HCEC 1CT (cell line): ENCODE results near the gene CHCHD5.
A peak's percentile ranks its signal among the peaks of the same experiment; 100 is the strongest.
"Not testable (repeated sequence)": the region's sequence is repeated elsewhere in the genome, so short reads cannot be mapped to it uniquely, and the experiment has no call there.

ENCODE experiments used
- DNase-seq: peaks from one replicate; pipeline ENCODE4 v3.0.0-alpha.2; 2017

The CHCHD5 gene

GRCh38 chr2:112588611-112589045 is 4.2 kb downstream of the CHCHD5 start:
- DNase-seq: no peak

GRCh38 chr2:112591413-112591812 is 7.0 kb downstream of the CHCHD5 start:
- no peak for DNase-seq

DNA sequence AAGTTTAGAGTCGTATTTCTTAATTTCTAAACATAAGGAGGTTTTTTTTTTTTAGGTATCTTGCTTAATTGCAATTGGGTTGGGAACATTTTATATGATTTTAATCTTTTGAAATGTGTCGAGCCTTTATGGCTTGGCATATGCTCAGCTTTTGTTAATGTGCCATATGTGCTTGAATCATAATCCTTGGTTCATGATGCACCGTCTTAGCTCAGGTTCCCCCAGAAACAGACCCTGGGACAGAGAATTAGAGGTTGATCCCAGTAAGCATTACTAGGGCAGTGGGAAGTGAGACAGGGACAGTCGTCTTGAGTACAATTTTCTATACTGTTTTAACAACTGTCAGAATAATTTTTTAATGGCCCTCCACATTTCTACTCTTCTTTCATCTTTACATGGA is 9.3 kb downstream of the CHCHD5 start:
- no peak for DNase-seq

DNA sequence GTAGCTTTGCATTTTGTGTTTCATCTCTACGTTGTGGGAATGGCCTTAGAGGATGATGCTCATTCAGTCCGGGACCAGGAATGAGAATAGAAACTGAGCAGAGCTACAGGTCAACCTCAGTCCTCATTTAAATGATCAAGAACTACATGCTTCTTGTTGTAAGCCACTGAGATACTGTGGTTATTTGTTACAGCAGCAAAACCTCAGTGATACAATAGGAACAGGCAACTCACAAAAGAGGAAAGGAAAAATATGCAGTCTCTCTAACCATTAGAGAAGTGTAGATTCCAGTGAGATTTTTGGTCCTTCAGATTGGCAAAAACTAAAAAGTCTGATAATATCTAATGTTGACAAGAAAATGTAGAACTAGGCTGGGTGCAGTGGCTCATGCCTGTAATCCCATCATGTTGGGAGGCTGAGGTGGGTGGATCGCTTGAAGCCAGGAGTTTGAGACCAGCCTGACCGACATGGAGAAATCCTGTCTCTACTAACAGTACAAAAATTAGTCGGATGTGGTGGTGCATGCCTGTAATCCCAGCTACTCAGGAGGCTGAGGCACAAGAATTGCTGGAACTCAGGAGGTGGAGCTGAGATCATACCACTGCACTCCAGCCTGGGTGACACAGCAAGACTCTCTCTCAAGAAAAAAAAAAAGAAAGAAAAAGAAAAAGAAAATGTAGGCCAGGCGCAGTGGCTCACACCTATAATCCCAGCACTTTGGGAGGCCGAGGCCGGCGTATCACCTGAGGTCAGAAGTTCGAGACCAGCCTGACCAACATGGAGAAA is 13.3 kb downstream of the CHCHD5 start:
- no peak for DNase-seq

DNA sequence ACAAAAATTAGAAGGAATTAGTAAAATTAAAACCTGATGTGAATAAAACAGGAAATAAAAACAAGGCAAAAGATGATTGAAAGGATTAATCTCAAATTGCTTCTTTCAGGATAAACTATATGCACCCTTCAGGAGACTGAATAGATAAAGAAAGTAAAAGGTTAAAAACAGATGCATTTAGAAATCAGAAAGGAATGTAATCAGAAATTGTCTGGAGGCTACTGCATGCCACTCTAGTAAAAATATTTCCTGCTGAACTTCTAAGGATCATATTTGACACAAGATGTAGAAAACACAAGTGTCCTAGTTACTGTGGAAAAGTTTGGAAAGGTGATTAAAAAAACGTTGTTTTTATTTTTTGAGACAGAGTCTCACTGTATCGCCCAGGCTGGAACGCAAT is 16.2 kb downstream of the CHCHD5 start:
- no peak for DNase-seq

GRCh38 chr2:112601754-112602153 is 17.3 kb downstream of the CHCHD5 start:
- DNase-seq: no peak

GRCh38 chr2:112602917-112603316 is 18.5 kb downstream of the CHCHD5 start:
- DNase-seq: no peak

GRCh38 chr2:112603731-112604130 is 19.3 kb downstream of the CHCHD5 start:
- DNase-seq: no peak

GRCh38 chr2:112604952-112605351 is 20.5 kb downstream of the CHCHD5 start:
- no peak for DNase-seq

DNA sequence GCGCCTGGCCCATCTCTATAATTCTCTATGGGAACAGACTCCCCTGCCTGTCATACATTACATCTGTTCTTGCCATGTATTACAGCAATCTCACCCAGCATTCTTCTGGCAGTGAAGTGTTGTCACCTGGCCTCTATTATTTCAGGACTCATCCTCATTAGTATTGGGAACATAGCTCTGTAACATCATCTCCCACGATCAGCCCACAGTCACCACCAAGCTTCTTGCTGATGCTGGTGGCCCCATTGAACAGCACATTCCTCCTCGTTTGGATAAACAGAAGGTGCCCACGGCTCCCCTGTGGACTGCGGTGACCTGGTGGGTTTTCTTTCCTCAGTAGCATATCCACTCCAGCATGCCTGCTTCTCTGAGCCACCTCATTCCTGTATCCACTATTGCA is 21.5 kb downstream of the CHCHD5 start:
- no peak for DNase-seq

DNA sequence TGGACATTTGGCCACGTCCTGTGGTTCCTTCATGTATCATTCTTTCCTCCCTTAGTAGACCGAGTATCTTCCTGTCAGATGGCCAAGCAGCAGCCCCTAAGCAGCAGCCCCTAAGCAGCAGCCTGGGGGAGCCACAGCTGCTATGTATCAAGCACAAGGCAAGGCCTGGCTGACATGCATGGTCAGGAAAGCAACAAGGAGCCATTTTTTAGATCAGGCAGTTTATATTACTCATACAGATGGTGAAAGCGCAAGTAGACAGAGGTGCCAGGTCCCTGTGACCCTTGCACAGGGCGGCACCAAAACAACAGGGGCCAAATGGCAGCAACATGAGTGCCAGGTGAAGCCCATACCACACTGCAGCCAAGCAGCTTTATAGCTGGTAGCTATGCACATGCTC is 22.1 kb downstream of the CHCHD5 start:
- DNase-seq: no peak

DNA sequence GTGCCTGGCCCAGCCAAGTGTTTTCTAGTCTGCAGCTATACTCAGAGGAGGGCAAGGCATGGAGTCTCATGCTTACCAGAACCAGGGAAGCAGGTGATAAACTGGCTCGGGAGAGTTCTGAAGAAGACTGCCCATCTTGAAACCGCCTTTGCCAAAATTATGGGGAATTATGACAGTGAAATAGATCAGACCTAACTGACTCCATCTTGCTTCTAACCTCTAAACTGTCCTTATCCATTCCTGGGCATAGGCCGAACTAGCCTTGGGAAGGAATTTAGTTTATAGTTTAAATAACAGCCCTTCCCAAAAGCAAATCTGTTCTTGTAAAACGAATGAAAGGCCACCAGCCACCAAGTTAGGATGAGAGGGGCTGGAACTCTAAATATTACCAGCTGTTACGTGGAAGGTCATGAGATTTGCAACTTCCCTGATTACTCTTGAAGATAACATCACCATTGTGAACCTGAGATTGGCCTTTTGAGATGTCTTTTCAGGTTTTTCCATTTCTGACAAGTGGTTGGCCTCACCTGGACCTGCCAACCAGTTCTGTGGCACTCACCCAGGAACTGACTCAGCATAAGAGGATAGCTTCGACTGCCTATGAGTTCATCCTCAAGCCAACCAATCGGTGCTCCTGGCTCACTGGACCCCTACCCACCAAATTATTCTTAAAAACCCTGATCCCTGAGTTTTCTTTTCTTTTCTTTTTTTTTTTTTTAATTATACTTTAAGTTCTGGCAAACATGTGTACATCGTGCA is 23.4 kb downstream of the CHCHD5 start:
- DNase-seq: no peak

DNA sequence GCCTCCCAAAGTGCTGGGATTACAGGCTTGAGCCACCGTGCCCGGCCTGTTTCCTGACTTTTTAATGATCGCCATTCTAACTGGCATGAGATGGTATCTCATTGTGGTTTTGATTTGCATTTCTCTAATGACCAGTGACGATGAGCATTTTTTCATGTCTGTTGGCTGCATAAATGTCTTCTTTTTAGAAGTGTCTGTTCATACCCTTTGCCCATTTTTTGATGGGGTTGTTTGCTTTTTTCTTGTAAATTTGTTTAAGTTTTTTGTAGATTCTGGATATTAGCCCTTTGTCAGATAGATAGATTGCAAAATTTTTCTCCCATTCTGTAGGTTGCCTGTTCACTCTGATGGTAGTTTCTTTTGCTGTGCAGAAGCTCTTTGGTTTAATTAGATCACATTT is 24.9 kb downstream of the CHCHD5 start:
- not testable (repeated sequence) for DNase-seq

- DNase-seq: not testable (repeated sequence)
These were observed 27.9 kb downstream of the CHCHD5 start for GRCh38 chr2:112612283-112612682.

DNA sequence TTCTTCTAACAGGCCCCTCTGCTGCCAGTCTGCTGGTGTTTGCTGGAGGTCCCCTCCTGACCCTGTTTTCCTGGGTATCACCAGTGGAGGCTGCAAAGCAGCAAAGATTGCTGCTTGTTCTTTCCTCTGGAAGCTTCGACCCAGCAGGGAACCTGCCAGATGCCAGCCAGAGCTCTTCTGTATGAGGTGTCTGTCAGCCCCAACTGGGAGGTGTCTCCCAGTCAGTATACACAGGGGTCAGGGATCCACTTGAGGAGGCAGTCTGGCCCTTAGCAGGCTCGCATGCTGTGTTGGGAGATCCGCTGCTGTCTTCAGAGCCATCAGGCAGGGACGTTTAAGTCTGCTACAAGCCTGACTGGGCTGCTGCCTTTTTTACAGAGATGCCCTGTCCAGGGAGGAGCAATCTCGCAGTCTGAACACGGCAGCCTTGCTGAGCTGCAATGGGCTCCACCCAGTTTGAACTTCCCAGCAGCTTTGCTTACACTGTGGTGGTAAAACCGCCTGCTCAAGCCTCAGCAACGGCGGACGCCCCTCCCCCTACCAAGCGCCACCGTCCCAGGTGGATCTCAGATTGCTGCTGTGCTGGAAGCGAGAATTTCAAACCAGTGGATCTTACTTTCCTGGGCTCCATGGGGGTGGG is 29.9 kb downstream of the CHCHD5 start:
- DNase-seq: no peak

- DNase-seq: no peak
These were observed 30.6 kb downstream of the CHCHD5 start for GRCh38 chr2:112615051-112615450.

DNA sequence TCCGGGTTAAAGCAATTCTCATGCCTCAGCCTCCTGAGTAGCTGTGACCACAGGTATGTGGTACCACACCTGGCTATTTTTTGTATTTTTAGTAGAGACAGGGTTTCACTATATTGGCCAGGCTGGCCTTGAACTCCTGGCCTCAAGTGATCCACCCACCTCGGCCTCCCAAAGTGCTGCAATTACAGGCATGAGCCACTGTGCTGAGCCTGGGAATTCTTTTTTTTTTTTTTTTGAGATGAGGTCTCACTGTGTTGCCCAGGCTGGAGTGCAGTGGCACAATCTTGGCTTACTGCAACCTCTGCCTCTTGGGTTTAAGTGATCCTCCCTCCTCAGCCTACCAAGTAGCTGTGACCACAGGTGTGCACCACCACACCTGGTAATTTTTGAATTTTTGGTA is 31.4 kb downstream of the CHCHD5 start:
- DNase-seq: not testable (repeated sequence)

GRCh38 chr2:112618383-112618782 is 34.0 kb downstream of the CHCHD5 start:
- no peak for DNase-seq

DNA sequence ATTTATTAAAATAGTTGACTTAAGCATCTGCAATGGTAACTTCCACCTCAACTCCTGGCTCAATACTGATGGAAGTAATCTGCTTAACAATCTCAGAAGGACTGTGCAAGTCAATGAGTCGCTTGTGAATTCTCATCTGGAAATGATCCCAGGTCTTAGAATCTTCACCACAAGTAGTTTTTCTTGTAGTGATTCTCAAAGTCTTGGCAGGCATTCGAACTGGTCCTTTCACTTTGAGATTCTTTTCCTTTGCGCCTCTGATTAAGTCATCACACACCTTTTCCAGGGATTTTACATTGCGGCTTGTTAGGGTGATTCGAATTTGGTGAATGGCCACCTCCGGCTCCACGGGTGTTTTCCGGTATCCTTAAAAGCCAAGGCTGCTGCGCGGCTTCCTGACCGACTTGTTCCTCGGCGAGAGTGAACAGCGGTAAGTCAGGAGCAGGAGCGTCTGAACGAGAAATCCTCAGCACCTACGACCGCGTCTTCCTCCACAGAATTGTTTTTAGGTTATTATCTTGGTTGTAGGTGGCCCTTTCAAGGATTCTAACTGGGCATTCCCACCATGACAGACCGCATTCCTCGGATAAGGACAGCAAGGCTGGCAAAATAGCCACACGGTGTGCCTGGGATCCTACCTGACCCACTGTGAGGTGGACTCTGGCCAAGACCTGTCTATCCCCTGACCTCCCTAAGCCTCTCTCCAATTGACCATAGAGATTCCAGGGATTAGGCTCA is 37.5 kb downstream of the CHCHD5 start:
- DNase-seq: peak; percentile 79

- peak; percentile 96 for DNase-seq
These were observed 38.1 kb downstream of the CHCHD5 start for GRCh38 chr2:112622528-112622849.

GRCh38 chr2:112623913-112624777 is 39.7 kb downstream of the CHCHD5 start:
- DNase-seq: peak; percentile 89

GRCh38 chr2:112625474-112626114 is 41.2 kb downstream of the CHCHD5 start:
- no peak for DNase-seq
